Measurements from ENCODE around the gene HJURP.
"Not testable (repeated sequence)": the region's sequence is repeated elsewhere in the genome, so short reads cannot be mapped to it uniquely, and the experiment has no call there.

HJURP gene

DNA sequence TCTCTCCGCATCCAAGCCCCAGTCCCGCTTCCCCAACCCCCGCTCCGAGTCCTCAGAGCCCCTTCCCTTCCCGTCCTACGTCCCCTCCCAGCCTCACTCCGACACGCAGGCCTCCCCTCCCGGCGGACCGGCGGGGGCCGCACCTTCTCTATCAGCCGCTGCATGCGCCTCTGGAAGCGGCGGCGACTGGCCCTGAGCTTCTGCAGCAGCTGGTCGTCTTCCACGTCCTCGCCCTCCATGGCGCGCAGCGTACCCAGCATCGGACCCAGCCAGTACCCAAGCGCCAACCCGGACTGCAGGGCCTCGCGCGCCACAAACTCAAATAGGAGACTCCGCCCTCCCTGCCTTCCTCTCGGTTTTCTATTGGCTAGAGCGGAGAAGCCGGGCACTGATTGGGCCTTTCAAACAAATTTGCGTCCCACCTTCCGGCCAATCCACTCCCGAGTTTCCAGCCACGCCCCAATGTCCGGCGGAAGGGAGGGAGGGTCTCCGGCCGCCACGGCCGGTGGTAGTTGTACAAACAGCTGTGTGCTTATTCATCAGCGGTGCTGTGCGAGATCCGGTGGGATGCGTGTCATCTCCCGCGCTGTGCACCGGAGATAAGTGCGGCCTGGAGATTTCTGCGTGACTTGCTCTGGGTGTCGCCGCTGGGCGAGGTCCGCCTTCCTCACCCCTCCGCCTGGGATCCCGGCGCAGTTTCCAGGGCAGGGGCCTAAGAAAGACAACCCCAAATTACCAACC, at the start of gene HJURP:
TSS of gene HJURP (minus strand) at position 295 of the 741 bp plus-strand sequence. CDS start at position 260, 35 bp downstream.
- no peak for TF ChIP-seq CTCF (IDR thresholded peaks at IDR 0.05; ENCODE audit: low read depth, low read length)

DNA sequence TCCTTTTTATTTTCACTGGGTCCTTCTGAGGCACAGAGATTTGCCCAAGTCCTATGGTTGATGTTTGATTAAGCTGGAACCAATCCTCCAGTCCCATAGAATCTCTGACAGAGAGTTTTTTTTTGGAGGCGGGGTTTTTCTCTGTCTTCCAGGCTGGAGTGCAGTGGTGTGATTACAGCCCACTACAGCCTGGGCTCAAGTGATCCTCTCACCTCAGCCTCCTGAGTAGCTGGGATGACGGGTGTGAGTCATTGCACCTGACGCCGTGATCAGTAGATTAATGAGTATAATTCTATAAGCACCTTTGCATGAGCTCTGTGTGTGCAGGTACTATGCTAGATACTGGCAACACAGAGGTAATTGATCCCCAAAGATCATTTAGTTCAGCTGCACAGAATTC, 47.5 kb upstream of the HJURP start:
- no peak for DNase-seq (ENCODE audit: extremely low read depth, low read depth)
- TF ChIP-seq CTCF (IDR thresholded peaks at IDR 0.05; ENCODE audit: low read depth, low read length): no peak

More for the DNA sequence above, at the start of gene HJURP:
- peak; percentile 83 for DNase-seq (ENCODE audit: extremely low read depth, low read depth)

- TF ChIP-seq CTCF (IDR thresholded peaks at IDR 0.05; ENCODE audit: low read depth, low read length): no peak
- DNase-seq (ENCODE audit: extremely low read depth, low read depth): no peak
These were observed 47.0 kb upstream of the HJURP start for GRCh38 chr2:233901367-233901766.

DNA sequence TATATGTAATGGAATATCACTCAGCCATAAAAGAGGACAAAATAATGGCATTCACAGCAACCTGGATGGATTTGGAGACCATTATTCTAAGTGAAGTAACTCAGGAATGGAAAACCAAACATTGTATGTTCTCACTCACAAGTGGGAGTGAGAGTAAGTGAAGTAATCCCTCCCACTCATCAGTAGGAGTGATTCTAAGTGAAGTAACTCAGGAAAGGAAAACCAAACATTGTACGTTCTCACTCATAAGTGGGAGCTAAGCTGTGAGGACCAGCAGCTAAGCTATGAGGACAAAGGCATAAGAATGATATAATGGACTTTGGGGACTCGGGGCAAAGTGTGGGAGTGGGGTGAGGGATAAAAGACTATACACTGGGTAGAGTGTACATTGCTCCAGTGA, 41.9 kb upstream of the HJURP start:
- not testable (repeated sequence) for DNase-seq (ENCODE audit: extremely low read depth, low read depth)

DNA sequence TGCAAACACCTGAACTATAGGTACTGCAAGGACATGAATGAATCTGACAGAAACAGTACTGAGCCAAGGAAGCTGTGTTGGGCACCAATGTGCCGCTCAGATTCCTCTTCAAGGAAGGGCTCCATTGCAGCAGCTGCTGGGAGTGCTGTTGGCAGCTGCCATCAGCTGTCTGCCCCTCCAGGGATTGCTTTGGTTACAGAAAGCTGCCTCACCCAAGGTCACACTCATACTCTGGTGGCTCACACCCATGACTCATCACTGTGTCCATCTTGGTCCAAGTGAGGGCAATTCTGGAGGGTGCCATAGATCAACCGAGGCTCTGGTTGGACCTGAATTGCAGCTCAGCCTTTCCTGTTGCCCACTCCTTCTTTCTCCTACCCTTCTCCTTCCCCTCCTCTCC, 38.5 kb upstream of the HJURP start:
- no peak for DNase-seq (ENCODE audit: extremely low read depth, low read depth)
- no peak for TF ChIP-seq CTCF (IDR thresholded peaks at IDR 0.05; ENCODE audit: low read depth, low read length)

DNA sequence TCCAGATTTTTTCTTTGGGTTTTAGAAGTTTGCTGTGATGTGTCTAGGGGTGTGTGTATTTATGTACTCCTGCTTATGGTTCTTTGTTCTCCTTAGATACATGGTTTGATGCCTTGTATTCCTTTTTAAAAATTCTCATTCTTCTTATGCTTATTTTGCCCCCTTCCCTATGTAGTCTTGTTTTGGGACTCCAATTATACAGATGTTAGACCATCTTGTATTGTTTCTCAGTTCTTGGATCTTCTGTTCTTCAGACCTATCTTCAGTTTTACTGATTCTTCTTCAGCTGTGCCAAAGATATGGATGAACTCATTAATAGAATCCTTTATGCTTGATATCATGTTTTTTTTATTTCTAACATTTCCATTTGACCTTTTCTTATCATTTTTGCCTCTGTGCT, 28.0 kb upstream of the HJURP start:
- no peak for DNase-seq (ENCODE audit: extremely low read depth, low read depth)
- no peak for TF ChIP-seq CTCF (IDR thresholded peaks at IDR 0.05; ENCODE audit: low read depth, low read length)

DNA sequence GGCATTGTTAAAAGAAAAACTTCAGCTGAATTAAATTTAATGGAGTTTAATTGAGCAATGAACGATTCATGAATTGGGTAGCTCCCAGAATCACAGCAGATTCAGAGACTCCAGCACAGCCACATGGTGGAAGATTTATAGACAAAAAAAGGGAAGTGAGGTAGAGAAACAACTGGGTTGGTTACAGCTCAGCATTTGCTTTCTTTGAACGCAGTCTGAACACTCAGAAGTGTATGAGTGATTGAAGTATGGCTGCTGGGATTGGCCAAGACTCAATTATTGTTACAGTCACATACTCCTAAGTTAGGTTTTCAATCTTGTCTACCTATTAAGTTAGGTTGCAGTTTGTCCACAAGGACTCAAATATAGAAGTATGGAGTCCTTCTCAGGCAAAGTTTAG, 17.8 kb upstream of the HJURP start:
- DNase-seq (ENCODE audit: extremely low read depth, low read depth): not testable (repeated sequence)

- DNase-seq (ENCODE audit: extremely low read depth, low read depth): no peak
- TF ChIP-seq CTCF (IDR thresholded peaks at IDR 0.05; ENCODE audit: low read depth, low read length): no peak
These were observed 17.1 kb upstream of the HJURP start for GRCh38 chr2:233871432-233871831.
